Measurements from ENCODE around the gene AKAP13. TPM values are rescaled to one million over a fixed set of nuclear protein-coding genes. Genes with fewer than 3 reads are reported as not detected.

The AKAP13 gene
- total and polyA plus RNA-seq, 2 of the 8 experiments (the other 6 are each of a cell fraction or from before 2014, with no cell fraction given) = 14.0 to 46.2 TPM

DNA sequence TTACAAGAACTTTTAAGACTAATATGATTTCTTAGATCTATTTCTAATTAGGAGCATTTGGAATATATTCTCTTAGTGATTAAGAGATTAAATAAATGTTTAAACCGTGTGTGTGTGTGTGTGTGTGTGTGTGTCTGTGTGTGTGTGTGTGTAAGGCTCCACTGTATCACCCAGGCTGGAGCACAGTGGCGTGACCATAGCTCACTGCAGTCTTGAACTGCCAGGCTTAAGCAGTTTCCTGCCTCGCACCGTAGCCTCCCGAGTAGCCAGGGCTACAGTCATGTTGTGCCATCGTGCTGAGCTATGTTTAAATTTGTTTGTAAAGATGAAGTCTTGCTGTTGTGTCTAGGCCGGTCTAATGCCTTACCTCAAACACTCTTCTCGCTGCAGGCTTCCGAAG, 305.0 kb downstream of the AKAP13 start:
- Histone ChIP-seq H4K8ac (ENCODE audit: extremely low read depth, insufficient read depth, low read length) (peak overlapping the region; percentile 35; the same call in 1 of the 2 replicates), H3K9ac (replicated peaks in 1 of 4; ENCODE audit: extremely low read depth in 1 of 4, low read depth in 3 of 4, low read length in 3 of 4) (no peak overlapping the region), H2BK20ac (ENCODE audit: low read length) (no peak overlapping the region), H4K91ac (replicated peaks; ENCODE audit: insufficient read length, low read length) (no peak overlapping the region), H3K4ac (replicated peaks; ENCODE audit: insufficient read length, low read depth, low read length) (no peak overlapping the region), H4K20me1 (replicated peaks in 1 of 2; ENCODE audit: control insufficient read depth in 1 of 2, insufficient read depth in 2 of 2, low read length in 2 of 2) (no peaks in the 10 kb centered on the region), H3K4me2 (ENCODE audit: insufficient read depth in 1 of 2, low read depth in 2 of 2, low read length in 2 of 2) (no peak overlapping the region), H3K4me3 (ENCODE audit: extremely low read depth in 1 of 4, insufficient read depth in 2 of 4, low read depth in 3 of 4, low read length in 4 of 4) (no peak overlapping the region), H3K23ac (ENCODE audit: insufficient read length) (no peak overlapping the region), H3K36me3 (ENCODE audit: control insufficient read depth in 2 of 4, insufficient read depth in 4 of 4, low read length in 3 of 4) (peaks cover 3 to 17% (median 5%) of the 10 kb centered on the region in 4 experiments; a peak in 6 of 8 replicates), H2BK15ac (ENCODE audit: low read length) (no peak overlapping the region), H2BK120ac (replicated peaks; ENCODE audit: low read depth, low read length) (no peak overlapping the region), H3K14ac (ENCODE audit: insufficient read length) (no peak overlapping the region), H4K5ac (ENCODE audit: insufficient read length, low read depth, low read length) (no peak overlapping the region), H3K27ac (ENCODE audit: low read depth, low read length) (no peak overlapping the region), H3K27me3 (replicated peaks in 1 of 4; ENCODE audit: control insufficient read depth in 3 of 4, extremely low read depth in 1 of 4, insufficient read depth in 3 of 4, low read length in 3 of 4) (no peaks in the 10 kb centered on the region), H3K4me1 (replicated peaks in 1 of 4; ENCODE audit: control insufficient read depth in 3 of 4, insufficient read depth in 4 of 4, low read length in 3 of 4) (peaks cover 0 to 6% (median 6%) of the 10 kb centered on the region in 4 experiments; a peak in 4 of 7 replicates), H2BK5ac (ENCODE audit: low read depth, low read length) (no peak overlapping the region), H3K79me1 (ENCODE audit: low read depth, low read length) (no peaks in the 10 kb centered on the region), H2AFZ (ENCODE audit: low read length) (no peak overlapping the region), H3K23me2 (ENCODE audit: low read depth, low read length) (no peaks in the 10 kb centered on the region; the same call in 1 of the 2 replicates), H3K18ac (ENCODE audit: extremely low read depth, low read length) (no peak overlapping the region), H3K79me2 (ENCODE audit: control insufficient read depth in 1 of 2, insufficient read depth in 2 of 2, low read length in 2 of 2) (no peaks in the 10 kb centered on the region), H2BK12ac (ENCODE audit: low read depth, low read length) (no peak overlapping the region), H3K9me3 (ENCODE audit: insufficient read depth in 2 of 2, low read depth in 1 of 2, low read length in 1 of 2) (no peaks in the 10 kb centered on the region), H3K56ac (replicated peaks; ENCODE audit: insufficient read length, low read depth, low read length) (no peak overlapping the region), H2AK5ac (ENCODE audit: low read depth, low read length) (no peak overlapping the region)
- POLR2A ChIA-PET (ENCODE audit: partially characterized antibody) = no interaction called here
- WGBS, 2 experiments (ENCODE audit: extremely low coverage in 1 of 2, insufficient coverage in 1 of 2, insufficient read length in 1 of 2, insufficient replicate concordance in 2 of 2, low coverage in 1 of 2, low lambda C conversion rate in 2 of 2, missing lambda C conversion rate in 1 of 2) = 87% methylated on average over 9 of the region's 9 CpGs; no CpG with 5 or more reads in 1 of the 2 experiments
- no peak for FAIRE-seq
- CTCF ChIA-PET (ENCODE audit: partially characterized antibody) = no interaction called here
- no peak for DNase-seq (ENCODE audit: low read depth in 1 of 2, low spot score in 2 of 2)
- TF ChIP-seq TCF12 (IDR thresholded peaks at IDR 0.05; ENCODE audit: low read depth, low read length) (no peak), HDAC2 (IDR thresholded peaks at IDR 0.05; ENCODE audit: borderline replicate concordance in 1 of 2, low read depth in 2 of 2, low read length in 2 of 2) (no peak), ZNF274 (IDR thresholded peaks at IDR 0.05; ENCODE audit: borderline replicate concordance, extremely low read depth, low read length) (no peak), BACH1 (IDR thresholded peaks at IDR 0.05; ENCODE audit: low read length) (no peak), SIX5 (IDR thresholded peaks at IDR 0.05; ENCODE audit: low read depth, low read length) (no peak), TEAD4 (IDR thresholded peaks at IDR 0.05; ENCODE audit: low read depth, low read length) (no peak), PHF8 (conservative IDR thresholded peaks at IDR 0.05; ENCODE audit: low read depth, low read length) (no peak), EP300 (IDR thresholded peaks at IDR 0.05; ENCODE audit: borderline replicate concordance in 1 of 2, low read depth in 2 of 2, low read length in 2 of 2) (no peak), CREB1 (IDR thresholded peaks at IDR 0.05) (no peak), KDM4A (IDR thresholded peaks at IDR 0.05; ENCODE audit: low read depth, low read length, severe bottlenecking) (no peak)
- TF ChIP-seq, protein P1, sequence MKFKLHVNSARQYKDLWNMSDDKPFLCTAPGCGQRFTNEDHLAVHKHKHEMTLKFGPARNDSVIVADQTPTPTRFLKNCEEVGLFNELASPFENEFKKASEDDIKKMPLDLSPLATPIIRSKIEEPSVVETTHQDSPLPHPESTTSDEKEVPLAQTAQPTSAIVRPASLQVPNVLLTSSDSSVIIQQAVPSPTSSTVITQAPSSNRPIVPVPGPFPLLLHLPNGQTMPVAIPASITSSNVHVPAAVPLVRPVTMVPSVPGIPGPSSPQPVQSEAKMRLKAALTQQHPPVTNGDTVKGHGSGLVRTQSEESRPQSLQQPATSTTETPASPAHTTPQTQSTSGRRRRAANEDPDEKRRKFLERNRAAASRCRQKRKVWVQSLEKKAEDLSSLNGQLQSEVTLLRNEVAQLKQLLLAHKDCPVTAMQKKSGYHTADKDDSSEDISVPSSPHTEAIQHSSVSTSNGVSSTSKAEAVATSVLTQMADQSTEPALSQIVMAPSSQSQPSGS (IDR thresholded peaks at IDR 0.05; ENCODE audit: low read length) = no peak
- TF ChIP-seq, protein P2, sequence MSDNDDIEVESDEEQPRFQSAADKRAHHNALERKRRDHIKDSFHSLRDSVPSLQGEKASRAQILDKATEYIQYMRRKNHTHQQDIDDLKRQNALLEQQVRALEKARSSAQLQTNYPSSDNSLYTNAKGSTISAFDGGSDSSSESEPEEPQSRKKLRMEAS (IDR thresholded peaks at IDR 0.05) = no peak

Data from H1 (cell line).